IPS-18a (cell line): ENCODE measurements around the gene TEX261.
"Not testable (repeated sequence)": the region's sequence is repeated elsewhere in the genome, so short reads cannot be mapped to it uniquely, and the experiment has no call there.

Experiments used
- H3K27ac ChIP-seq: one replicate; pipeline ENCODE4 v1.5.1; 2013; ENCODE audit warnings: low read length
- H3K27me3 ChIP-seq: one replicate; pipeline ENCODE4 v1.6.1; 2013; ENCODE audit warnings: mild to moderate bottlenecking, low read length; ENCODE audit not compliant: control insufficient read depth, insufficient read depth
- H3K36me3 ChIP-seq: one replicate; pipeline ENCODE4 v1.6.1; 2013; ENCODE audit warnings: low read depth, low read length; ENCODE audit not compliant: control insufficient read depth
- H3K4me1 ChIP-seq: one replicate; pipeline ENCODE4 v1.6.1; 2013; ENCODE audit warnings: low read depth, low read length; ENCODE audit not compliant: control insufficient read depth
- H3K4me3 ChIP-seq: one replicate; pipeline ENCODE4 v1.5.1; 2013; ENCODE audit warnings: low read length
- H3K9ac ChIP-seq: one replicate; pipeline ENCODE4 v1.6.1; 2013; ENCODE audit warnings: mild to moderate bottlenecking, low read length, moderate library complexity
- H3K9me3 ChIP-seq: one replicate; pipeline ENCODE4 v1.6.1; 2013; ENCODE audit warnings: low read depth, low read length; ENCODE audit not compliant: control insufficient read depth

TEX261 gene

DNA sequence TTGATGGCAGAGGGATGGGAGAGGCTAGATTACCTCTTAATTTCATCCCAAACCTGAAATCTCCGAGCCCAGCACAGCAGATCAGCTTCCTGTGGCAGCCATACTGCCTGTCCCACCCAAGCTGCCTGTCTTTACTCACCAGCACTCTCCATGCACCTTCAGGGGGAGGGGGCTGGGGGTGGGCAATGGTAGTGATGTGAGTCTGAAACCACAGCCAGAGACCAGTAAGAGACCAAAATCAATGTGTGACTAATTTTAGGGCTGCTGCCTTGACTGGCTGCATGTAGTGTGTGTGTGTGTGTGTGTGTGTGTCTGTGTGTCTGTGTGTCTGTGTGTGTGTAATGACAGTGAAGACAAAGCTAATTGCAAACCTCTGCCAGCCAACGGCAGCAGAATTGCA lies 11.7 kb upstream of the TEX261 start:
- H3K9ac ChIP-seq: no peak overlapping the region

GRCh38 chr2:71005271-71006202 lies 10.9 kb upstream of the TEX261 start:
- Histone ChIP-seq H3K4me1 (peaks cover 13% of the 10 kb centered on the region), H3K27ac (no peak overlapping the region), H3K4me3 (no peak overlapping the region), H3K36me3 (no peaks in the 10 kb centered on the region), H3K9ac (no peak overlapping the region), H3K27me3 (no peaks in the 10 kb centered on the region), H3K9me3 (no peaks in the 10 kb centered on the region)

More for the DNA sequence above, 11.7 kb upstream of the TEX261 start:
- H3K4me1 ChIP-seq: peaks cover 11% of the 10 kb centered on the region
- no peak overlapping the region for H3K27ac ChIP-seq
- no peaks in the 10 kb centered on the region for H3K27me3 ChIP-seq
- H3K4me3 ChIP-seq: no peak overlapping the region
- no peaks in the 10 kb centered on the region for H3K36me3 ChIP-seq
- no peaks in the 10 kb centered on the region for H3K9me3 ChIP-seq

DNA sequence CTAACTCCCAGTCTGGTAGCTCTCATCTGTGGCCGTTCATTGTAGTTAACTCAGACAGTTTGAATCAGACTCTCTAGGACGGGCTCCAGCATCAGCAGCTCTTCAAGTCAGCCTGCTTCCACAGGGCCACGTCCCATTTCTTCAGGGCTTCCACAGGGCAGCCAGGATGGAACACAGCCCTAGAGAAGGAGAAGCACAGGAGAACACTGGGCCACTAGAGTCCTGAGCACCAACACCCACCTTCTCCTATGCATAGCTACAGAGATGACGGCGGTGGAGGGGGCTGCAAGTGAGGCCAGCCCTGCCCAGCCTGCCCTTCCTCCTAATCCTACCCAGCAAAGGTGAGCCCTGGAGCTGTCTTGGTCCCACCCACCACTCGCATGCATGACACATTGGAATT lies 10.2 kb upstream of the TEX261 start:
- no peaks in the 10 kb centered on the region for H3K27me3 ChIP-seq
- H3K36me3 ChIP-seq: no peaks in the 10 kb centered on the region
- H3K27ac ChIP-seq: no peak overlapping the region
- no peak overlapping the region for H3K4me3 ChIP-seq
- H3K9ac ChIP-seq: no peak overlapping the region
- H3K4me1 ChIP-seq: peaks cover 13% of the 10 kb centered on the region
- H3K9me3 ChIP-seq: no peaks in the 10 kb centered on the region

DNA sequence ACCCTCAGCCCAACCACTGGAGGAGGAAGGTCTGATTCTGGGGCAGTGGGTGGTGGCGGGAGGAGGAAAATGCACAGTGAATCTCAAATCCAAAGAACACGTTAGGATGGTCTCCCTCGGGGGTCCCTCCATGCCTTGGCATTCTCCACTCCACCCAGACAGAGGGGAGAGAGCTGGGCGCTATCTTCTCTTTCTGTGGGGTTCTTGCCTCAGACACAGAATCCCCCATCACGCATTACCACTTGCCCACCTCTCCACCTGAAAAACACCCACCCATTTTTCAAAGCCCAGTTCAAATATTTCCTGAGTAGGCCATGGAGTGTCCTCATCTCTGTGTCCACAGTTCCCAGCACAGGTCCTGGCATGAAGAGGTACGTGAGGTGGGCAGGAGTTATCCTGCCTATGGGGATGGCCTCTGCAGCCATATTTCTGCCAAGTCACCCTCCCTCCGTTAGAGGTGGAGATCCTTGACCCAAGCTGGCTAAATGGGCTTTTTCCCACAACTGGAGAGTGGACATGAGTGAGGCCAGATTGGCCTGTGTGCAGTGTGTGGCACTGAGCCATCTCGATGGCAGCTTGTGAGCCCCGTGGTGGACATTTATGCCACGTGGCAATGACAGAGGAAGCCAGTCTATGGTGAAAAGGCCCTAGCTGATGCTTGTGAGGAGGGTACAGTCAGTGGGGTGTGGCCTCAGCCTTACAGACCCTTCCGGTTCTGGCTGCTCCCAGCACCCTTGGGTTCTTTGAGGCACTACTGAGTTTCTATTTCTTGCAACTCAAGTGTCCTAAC lies 9.5 kb upstream of the TEX261 start:
- H3K27ac ChIP-seq: no peak overlapping the region
- peaks cover 6% of the 10 kb centered on the region for H3K27me3 ChIP-seq
- H3K4me3 ChIP-seq: no peak overlapping the region
- H3K9me3 ChIP-seq: no peaks in the 10 kb centered on the region
- no peak overlapping the region for H3K9ac ChIP-seq
- H3K4me1 ChIP-seq: peaks cover 13% of the 10 kb centered on the region
- no peaks in the 10 kb centered on the region for H3K36me3 ChIP-seq

- no peak overlapping the region for H3K4me3 ChIP-seq
- H3K4me1 ChIP-seq: peaks cover 13% of the 10 kb centered on the region
- peaks cover 13% of the 10 kb centered on the region for H3K27me3 ChIP-seq
- H3K9me3 ChIP-seq: no peaks in the 10 kb centered on the region
- no peaks in the 10 kb centered on the region for H3K36me3 ChIP-seq
- H3K9ac ChIP-seq: no peak overlapping the region
- no peak overlapping the region for H3K27ac ChIP-seq
Measured at GRCh38 chr2:71003396-71003795, 8.7 kb upstream of the TEX261 start.

GRCh38 chr2:71001981-71002570 lies 7.4 kb upstream of the TEX261 start:
- Histone ChIP-seq H3K27ac (no peak overlapping the region), H3K9me3 (no peaks in the 10 kb centered on the region), H3K36me3 (no peaks in the 10 kb centered on the region), H3K9ac (no peak overlapping the region), H3K4me3 (peak overlapping the region; percentile 11), H3K27me3 (peaks cover 24% of the 10 kb centered on the region), H3K4me1 (peaks cover 13% of the 10 kb centered on the region)

DNA sequence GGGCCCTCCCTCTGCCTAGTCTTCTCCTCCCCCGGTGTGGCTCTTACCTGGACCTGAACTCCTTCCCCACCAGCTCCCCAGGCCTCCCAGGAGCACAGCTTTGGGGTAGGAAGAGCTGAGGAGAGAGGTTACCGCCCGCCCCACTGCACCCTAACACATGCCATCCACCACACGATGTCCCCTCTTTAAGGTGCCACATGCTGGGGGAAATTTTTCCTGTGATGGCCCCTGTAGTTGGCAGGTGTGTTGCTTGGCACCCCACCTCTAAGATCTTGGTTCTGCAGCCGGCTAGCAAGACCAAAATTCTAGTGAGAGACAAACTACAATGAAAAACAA lies 6.9 kb upstream of the TEX261 start:
- no peak overlapping the region for H3K4me3 ChIP-seq
- H3K27me3 ChIP-seq: peaks cover 24% of the 10 kb centered on the region
- H3K9ac ChIP-seq: no peak overlapping the region
- H3K36me3 ChIP-seq: no peaks in the 10 kb centered on the region
- no peak overlapping the region for H3K27ac ChIP-seq
- no peaks in the 10 kb centered on the region for H3K9me3 ChIP-seq
- peaks cover 13% of the 10 kb centered on the region for H3K4me1 ChIP-seq

- Histone ChIP-seq H3K4me3 (peak overlapping the region; percentile 19), H3K27me3 (peaks cover 25% of the 10 kb centered on the region), H3K9ac (no peak overlapping the region), H3K9me3 (no peaks in the 10 kb centered on the region), H3K27ac (no peak overlapping the region), H3K36me3 (no peaks in the 10 kb centered on the region), H3K4me1 (peaks cover 13% of the 10 kb centered on the region)
Measured at GRCh38 chr2:71000780-71001591, 6.3 kb upstream of the TEX261 start.

DNA sequence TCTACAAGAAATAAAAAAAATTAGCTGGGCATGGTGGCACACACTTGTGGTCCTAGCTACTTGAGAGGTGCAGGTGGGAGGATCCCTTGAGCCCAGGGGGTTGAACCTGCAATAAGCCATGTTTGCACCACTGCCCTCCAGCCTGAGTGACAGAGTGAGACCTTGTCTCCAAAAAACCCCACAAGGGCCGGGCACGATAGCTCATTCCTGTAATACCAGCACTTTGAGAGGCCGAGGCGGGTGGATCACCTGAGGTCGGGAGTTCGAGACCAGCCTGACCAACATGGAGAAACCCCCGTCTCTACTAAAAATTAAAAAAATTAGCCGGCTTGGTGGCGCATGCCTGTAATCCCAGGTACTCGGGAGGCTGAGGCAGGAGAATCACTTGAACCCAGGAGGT lies 5.3 kb upstream of the TEX261 start:
- H3K9ac ChIP-seq, H3K27ac ChIP-seq, H3K4me3 ChIP-seq, H3K36me3 ChIP-seq, H3K9me3 ChIP-seq: not testable (repeated sequence)
- Histone ChIP-seq H3K4me1 (peaks cover 17% of the 10 kb centered on the region), H3K27me3 (peaks cover 30% of the 10 kb centered on the region)

GRCh38 chr2:70999362-70999761 lies 4.7 kb upstream of the TEX261 start:
- no peaks in the 10 kb centered on the region for H3K36me3 ChIP-seq
- peaks cover 17% of the 10 kb centered on the region for H3K4me1 ChIP-seq
- peaks cover 30% of the 10 kb centered on the region for H3K27me3 ChIP-seq
- H3K27ac ChIP-seq: no peak overlapping the region
- no peak overlapping the region for H3K4me3 ChIP-seq
- H3K9me3 ChIP-seq: no peaks in the 10 kb centered on the region
- no peak overlapping the region for H3K9ac ChIP-seq

DNA sequence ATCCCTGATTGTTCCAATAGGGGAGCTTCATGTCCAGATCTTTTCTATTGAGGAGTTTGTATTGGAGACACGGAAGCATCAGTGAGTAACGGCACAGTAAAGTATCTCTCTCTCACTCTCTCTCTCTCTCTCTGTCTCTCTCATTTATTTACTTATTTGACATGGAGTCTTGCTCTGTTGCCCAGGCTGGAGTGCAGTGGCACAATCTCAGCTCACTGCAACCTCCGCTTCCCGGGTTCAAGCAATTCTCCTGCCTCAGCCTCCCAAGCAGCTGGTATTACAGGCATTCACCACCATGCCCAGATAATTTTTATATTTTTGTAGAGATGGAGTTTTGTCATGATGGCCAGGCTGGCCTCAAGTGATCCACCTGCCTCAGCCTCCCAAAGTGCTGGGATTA lies 4.2 kb upstream of the TEX261 start:
- H3K4me1 ChIP-seq: peaks cover 17% of the 10 kb centered on the region
- H3K9me3 ChIP-seq, H3K4me3 ChIP-seq, H3K27ac ChIP-seq, H3K9ac ChIP-seq, H3K36me3 ChIP-seq: not testable (repeated sequence)
- peaks cover 30% of the 10 kb centered on the region for H3K27me3 ChIP-seq
